ENCODE measurements around the gene LIN37. TPM values are rescaled to one million over a fixed set of nuclear protein-coding genes. Genes with fewer than 3 reads are reported as not detected.

The LIN37 gene
- total RNA-seq, 2 donors from 2014 or later = 5.1 to 7.5 TPM

DNA sequence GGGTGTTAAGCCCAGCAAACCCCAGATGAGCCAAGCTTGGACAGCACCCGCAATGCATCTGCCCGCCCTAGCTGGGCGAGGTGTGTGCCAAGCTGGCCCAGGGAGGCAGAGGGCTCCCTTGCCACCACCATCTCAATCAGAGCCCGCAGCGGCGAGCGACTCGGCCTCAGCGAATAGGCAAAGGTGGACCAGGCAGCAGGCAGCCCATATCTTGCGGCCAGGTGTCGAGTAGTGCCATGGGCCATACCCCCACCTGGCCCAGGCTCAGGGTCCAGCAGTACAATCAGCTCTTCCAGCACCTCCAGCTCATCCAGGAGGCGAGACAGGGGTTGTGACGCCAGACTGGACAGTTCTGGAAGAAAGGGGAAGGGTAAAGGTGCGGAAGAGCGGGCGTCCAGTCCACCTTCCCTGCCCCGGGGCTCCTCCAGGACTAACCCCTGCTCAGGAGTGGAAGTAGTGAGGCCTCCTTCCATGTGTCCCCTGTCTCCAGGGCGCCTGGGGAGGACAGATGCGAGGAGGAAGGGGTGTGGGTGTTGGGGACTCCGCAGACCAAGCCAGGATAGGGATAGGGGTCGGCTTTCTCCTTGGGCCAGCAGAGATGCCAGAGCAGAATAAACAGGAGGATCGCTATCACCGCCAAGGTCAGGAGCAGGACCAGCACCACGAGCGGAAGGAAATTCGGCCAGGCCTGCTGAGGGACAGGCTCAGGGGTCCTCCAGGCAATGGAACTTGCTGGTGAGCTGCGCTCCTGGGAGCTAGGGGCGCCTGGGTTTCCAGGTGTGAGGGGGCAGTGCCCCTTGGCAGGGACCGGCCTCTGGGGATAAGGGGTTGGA, 8.9 kb upstream of the LIN37 start:
- peak overlapping the region in 1 of 2 donors; percentile 87 for H3K9ac ChIP-seq (ENCODE audit: low read depth in 2 of 2, low read length in 2 of 2)
- H3K36me3 ChIP-seq = no peaks in the 10 kb centered on the region

DNA sequence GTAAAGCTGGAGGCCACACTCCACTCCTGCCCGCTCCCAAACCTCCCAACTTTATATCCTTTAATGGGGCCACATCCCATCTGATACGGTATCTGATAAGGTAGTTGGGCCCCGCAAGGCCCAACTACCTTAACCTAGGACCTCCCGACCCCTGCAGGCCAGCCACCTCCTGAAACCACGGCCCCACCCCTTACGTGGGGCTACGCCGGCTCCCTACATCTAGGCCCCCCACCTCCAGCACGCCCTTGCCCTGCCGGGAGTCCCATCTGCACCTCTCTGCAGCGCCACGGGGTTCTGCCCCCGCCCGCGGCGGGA, 8.3 kb upstream of the LIN37 start:
- DNase-seq = no peak
- TF ChIP-seq, protein P1, sequence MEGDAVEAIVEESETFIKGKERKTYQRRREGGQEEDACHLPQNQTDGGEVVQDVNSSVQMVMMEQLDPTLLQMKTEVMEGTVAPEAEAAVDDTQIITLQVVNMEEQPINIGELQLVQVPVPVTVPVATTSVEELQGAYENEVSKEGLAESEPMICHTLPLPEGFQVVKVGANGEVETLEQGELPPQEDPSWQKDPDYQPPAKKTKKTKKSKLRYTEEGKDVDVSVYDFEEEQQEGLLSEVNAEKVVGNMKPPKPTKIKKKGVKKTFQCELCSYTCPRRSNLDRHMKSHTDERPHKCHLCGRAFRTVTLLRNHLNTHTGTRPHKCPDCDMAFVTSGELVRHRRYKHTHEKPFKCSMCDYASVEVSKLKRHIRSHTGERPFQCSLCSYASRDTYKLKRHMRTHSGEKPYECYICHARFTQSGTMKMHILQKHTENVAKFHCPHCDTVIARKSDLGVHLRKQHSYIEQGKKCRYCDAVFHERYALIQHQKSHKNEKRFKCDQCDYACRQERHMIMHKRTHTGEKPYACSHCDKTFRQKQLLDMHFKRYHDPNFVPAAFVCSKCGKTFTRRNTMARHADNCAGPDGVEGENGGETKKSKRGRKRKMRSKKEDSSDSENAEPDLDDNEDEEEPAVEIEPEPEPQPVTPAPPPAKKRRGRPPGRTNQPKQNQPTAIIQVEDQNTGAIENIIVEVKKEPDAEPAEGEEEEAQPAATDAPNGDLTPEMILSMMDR (IDR thresholded peaks at IDR 0.05) = no peak
- peak overlapping the region; percentile 76 to 87 for H3K9ac ChIP-seq (ENCODE audit: low read depth in 2 of 2, low read length in 2 of 2)
- H3K27me3 ChIP-seq = no peaks in the 10 kb centered on the region
- intact Hi-C loops (cut with DNase I) = loop anchor here (10.0 kb wide), 1 partner anchor 195 kb away; the partner anchor contains the start of gene LRFN3
- H3K36me3 ChIP-seq = no peaks in the 10 kb centered on the region
- peaks cover 9% of the 10 kb centered on the region for H3K4me1 ChIP-seq
- no peaks in the 10 kb centered on the region for H3K9me3 ChIP-seq
- H3K4me3 ChIP-seq = peak overlapping the region; percentile 66
- H3K27ac ChIP-seq = peak overlapping the region; percentile 90

More for the DNA sequence above, 8.9 kb upstream of the LIN37 start:
- peak overlapping the region; percentile 66 for H3K4me3 ChIP-seq
- peaks cover 9% of the 10 kb centered on the region for H3K4me1 ChIP-seq
- no peak for DNase-seq
- H3K9me3 ChIP-seq = no peaks in the 10 kb centered on the region
- intact Hi-C loops (cut with DNase I) = loop anchor here (10.0 kb wide), 1 partner anchor 195 kb away; the partner anchor contains the start of gene LRFN3
- no peaks in the 10 kb centered on the region for H3K27me3 ChIP-seq
- TF ChIP-seq, protein P1 (IDR thresholded peaks at IDR 0.05) = no peak
- peak overlapping the region; percentile 90 for H3K27ac ChIP-seq

DNA sequence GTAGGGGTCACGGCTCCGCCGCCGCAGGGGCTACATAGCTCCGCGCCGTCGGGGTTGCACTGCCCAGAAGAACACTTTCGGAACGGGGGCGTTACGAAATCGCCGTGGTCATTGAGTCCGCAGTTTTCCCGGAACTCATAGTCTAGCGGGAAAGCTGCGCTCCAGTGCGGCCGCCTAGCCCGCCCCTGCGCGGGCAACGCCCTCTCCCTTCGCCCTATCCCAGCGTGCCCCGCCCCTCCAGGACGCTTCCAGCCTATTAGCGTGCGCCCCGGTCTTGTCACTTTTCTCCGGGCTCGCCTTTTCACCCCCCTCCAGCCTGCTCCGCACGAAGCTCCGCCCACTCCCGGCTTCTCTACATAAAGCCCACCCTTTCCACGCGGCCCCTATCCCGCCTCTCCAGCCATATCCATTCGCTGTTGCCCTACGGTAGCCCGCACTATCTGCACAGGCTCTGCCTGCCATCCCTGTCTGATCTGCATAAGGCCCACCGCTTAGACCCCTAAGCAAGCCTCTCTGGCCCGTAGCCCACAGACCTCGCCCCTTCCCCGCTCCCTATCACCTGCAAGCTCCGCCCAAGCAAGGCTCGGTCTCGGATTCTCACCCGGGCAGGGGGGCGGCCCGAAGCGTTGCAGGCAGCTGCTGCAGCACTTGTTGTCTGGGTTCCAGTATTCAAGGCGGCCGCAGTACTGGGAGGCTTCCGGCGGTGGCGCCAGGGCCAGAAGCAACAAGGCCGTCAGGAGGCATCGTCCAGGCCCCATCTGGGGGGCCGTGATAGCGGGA, 7.8 kb upstream of the LIN37 start:
- Histone ChIP-seq H3K9me3 (no peaks in the 10 kb centered on the region), H3K27me3 (no peaks in the 10 kb centered on the region), H3K9ac (ENCODE audit: low read depth in 2 of 2, low read length in 2 of 2) (peak overlapping the region; percentile 76 to 87), H3K27ac (peak overlapping the region; percentile 90), H3K36me3 (no peaks in the 10 kb centered on the region), H3K4me1 (peaks cover 9% of the 10 kb centered on the region), H3K4me3 (peak overlapping the region; percentile 66)
- peak; percentile 99 for DNase-seq
- intact Hi-C loops (cut with DNase I) = loop anchor here (10.0 kb wide), 1 partner anchor 194 kb away; the partner anchor contains the start of gene LRFN3
- TF ChIP-seq, protein P1 (IDR thresholded peaks at IDR 0.05) = no peak

DNA sequence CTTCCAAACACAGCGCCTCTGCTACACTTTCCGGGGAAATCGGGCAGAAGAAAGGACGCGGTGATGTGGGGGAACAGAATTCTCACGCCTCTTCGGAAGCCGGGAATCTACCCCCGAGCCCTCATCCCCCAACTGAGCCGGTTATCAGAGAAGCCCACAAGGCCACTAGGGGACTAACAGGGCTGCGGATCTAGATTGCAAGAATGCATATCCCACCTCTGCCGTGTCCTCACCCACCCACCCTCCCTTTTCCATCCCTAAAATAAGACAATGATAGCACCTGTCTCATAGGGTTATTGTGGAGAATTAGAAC, 7.2 kb upstream of the LIN37 start:
- peak overlapping the region; percentile 90 for H3K27ac ChIP-seq
- no peaks in the 10 kb centered on the region for H3K9me3 ChIP-seq
- TF ChIP-seq, protein P1 (IDR thresholded peaks at IDR 0.05) = no peak
- H3K9ac ChIP-seq (ENCODE audit: low read depth in 2 of 2, low read length in 2 of 2) = peak overlapping the region; percentile 73 to 87
- peak overlapping the region; percentile 66 for H3K4me3 ChIP-seq
- H3K36me3 ChIP-seq = no peaks in the 10 kb centered on the region
- intact Hi-C loops (cut with DNase I) = loop anchor here (10.0 kb wide), 1 partner anchor 194 kb away; the partner anchor contains the start of gene LRFN3
- H3K4me1 ChIP-seq = peaks cover 9% of the 10 kb centered on the region
- DNase-seq = no peak
- H3K27me3 ChIP-seq = no peaks in the 10 kb centered on the region

DNA sequence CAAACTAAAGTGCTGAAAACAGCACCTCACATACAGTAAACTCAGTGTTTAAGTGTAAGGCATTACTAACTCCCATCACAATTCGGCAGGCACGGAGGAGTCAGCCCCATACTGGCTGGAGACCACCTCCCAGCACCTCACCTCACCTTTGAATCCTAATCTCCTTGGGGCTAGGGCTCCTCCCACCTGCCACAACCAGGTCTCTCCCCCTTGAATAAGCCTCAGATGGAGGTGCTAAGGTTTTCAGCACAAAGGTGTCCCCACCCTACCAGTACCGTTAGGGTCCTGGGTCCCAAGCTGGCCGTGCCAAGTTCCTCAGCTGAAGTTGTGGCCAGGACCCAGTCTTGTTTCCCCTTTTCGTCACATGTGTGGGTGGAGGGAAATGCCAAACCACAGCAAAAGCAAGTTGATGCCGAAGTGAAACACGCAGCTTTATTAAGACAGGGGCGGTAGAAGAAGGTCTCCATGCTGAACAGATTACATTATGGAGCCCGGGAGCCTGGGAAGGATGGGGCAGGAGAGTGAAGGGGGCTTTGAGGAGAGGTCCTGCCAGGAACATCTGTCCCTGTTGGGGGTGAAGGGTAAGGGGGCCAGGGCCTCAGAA, 6.2 kb upstream of the LIN37 start, which contains the start of gene IGFLR1:
IGFLR1 (minus strand) TSS at position 332 of the 604 bp plus-strand sequence. CDS start 1,272 bp downstream, outside the sequence.
- TF ChIP-seq, protein P1 (IDR thresholded peaks at IDR 0.05) = no peak
- H3K27ac ChIP-seq = peak within 1 kb of the TSS; percentile 90
- H3K36me3 ChIP-seq = no peaks in the 10 kb centered on the region
- no peaks in the 10 kb centered on the region for H3K9me3 ChIP-seq
- H3K4me1 ChIP-seq = peaks cover 9% of the 10 kb centered on the region
- H3K27me3 ChIP-seq = no peaks in the 10 kb centered on the region
- H3K4me3 ChIP-seq = peak within 1 kb of the TSS; percentile 15
- intact Hi-C loops (cut with DNase I) = loop anchor here (10.0 kb wide), 1 partner anchor 193 kb away; the partner anchor contains the start of gene LRFN3
- peak; percentile 53 for DNase-seq
- peak within 1 kb of the TSS; percentile 36 to 73 for H3K9ac ChIP-seq (ENCODE audit: low read depth in 2 of 2, low read length in 2 of 2)
